GM19395 (cell line): ENCODE measurements around the gene RPP40.

Experiments
- ATAC-seq: cut with Tn5 transposase; IDR thresholded peaks from one replicate; pipeline ENCODE4 v1.9.1; 2021; ENCODE audit warnings: mild to moderate bottlenecking, moderate library complexity; ENCODE audit not compliant: unreplicated experiment

RPP40 gene

DNA sequence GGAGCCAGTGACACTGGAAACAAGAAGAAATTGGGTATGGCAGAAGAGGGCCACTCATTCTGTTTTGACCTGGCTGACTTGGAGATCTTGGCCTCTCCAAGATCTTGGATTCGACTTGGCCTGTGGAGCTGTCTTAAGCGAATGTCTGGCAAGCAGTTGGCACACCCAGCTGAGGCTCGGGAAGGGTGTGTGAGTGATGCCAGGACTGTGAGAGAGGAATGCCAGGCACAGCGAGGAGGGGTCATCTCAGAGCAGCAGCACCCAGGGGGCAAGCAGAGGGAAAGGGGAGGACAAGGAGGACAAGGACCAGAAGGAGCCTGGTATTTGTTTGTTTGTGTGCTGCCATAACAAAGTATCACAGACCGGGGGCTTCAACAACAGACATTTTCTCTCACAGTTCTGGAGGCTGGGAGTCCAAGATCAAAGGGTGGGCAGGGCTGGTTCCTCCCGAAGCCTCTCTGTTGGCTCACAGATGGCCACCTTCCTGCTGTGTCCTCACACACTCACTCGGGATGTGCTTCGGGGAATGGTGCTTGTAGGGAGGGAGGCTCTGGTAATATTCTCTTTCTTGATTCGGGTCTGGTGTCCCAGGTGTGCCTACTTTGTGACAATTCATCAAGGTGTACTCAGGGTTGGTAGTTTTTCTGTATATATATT, 33.0 kb downstream of the RPP40 start:
- no peak for ATAC-seq

DNA sequence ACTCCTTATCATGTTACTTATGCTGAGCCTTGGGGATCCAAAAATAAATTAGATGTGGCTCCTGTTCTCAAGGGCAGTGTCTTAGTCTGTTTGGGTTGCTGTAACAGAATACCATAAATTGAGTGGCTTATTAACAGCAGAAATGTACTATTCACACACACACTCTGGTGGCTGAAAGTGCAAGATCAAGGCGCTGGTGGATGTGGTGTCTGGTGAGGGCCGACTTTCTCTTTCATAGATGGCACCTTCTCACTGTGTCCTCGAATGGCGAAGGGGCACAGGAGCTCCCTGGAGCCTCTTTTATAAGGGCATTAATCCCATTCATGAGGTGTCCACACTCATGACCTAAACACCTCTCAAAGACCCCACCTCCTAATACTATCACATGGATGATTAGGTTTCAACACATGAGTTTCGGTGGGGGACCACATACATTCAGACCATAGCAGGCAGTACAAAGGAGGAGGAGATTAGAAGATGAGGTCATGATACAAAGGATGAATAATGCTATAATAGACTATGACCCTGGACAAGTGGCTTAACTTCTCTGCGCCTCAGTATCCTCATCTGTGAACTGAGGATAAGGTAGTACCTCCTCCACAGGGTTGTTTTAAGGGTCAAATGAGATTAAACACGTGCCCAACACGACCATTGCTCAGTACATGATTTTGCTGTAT, 34.1 kb downstream of the RPP40 start:
- ATAC-seq = no peak

DNA sequence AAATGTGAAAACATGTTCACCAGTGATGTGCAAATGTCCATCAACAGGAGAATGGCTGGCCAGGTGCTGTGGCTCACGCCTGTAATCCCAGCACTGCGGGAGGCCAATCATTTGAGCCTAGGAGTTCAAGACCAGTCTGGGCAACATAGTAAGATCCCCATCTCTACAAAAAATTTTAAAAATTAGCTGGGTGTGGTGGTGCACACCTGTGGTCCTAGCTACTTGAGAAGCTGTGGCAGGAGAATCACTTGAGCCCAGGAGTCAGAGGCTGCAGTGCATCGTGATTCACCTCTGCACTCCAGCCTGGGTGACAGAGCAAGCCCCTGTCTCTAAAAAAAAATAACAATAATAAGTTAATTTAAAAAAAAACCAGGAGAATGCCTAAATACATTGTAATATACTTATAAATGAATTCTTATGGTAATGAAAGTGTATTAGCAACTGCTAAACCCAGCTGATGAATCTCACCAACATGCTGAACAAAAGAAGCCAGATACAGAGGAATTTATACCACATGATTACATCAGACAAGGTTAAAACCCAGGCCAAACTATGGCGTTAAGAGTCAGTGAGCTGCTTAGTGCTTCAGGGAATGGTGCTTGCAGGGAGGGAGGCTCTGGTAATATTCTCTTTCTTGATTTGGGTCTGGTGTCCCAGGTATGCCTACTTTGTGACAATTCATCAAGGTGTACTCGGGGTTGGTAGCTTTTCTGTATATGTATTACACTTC, 36.4 kb downstream of the RPP40 start:
- no peak for ATAC-seq

DNA sequence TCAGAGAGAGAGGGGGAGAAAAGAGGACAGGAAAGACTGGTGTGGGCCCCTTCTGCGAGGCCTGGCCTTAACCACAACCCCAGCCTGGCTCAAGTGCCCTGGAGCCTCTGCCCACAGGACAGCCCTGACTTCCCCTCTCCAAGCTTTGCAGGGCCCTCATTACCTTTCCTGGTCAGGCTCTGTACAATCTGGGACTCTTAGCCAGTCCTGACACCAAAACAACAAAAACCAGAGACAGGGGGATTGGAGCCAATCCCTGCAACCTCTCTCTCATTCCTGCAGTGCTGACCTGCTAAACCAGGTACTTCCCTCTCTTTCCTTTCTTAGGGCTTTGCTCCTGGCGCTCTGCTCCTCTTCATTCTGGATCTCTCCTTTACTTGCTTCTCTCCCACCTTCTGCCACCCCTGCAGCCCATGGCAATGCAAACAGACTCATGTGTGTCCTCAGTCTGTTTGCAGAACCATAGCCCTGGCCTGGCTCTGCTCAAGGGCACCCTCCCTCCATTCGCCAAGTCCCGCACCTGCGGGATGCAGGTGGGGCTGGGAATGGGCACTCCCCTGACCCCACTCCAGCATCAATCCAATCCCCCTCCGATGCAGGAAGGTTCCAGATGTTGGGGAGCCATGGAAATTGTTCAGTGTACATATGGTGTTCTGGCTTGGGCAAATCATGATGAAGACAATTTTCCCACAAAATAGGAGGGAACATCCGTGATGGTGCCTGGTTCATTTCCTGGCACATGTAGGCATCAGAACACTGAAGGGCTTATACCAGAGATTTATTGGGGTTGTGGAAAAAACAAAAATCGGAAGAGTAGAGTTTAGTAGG, 38.1 kb downstream of the RPP40 start:
- no peak for ATAC-seq

DNA sequence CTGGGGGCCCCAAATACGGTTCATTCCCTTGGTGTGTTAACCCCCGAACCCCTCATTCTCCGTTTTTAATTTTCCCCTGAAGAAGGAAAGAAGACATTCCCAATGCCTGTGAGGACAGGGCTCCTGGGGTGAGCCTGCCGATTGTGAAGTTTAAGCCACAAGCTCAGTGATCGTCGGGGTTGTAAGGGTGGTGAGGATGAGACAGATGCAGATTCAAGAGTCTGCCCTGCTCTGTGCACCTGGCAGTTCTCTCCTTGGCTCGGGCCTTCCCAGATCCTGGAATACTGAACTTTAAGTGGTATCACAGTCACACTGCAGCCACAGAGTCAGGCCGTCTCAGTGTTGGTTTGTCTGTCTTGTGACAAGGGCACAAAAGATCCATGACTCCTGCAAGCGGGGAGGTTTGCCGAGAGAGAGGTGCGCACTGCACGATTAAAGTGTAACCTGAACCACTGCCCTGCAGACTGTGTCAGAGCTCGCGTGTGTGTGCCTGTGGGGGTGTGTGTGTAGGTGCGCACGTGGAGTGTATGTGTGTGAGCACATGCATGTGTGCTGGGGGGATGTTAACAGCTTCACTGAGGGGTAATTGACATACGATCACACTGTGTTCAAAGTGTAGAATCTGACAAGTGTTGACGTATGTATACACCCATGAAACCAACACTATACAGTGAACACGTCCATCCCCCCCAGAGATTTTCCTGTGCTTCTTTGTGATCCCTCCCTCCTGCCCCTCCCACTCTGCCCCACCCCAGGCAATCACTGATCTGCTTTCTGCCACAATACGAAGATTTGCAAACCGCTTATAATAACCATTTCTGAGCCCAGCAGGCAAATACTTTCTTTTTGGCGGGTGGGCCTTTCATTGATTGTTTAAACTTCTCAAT, 38.9 kb downstream of the RPP40 start:
- ATAC-seq = no peak

DNA sequence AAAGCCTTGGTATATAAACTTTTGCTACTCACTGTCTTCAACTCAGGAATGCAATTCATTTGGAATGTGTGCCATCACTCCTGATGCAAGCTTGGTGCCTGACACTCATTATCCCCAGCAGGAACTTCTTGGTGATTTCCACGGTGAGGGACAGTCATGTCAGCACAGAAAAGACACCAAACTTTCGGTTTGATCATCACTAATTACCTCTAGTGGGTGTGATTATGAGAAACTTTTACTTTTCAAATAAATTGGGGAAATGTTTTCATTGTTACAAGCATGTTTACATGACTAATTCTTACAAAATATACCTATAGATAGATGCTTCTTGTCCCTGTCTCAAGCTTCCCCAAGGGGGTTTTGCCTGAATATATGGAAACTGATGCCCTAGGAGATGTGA, 40.9 kb downstream of the RPP40 start:
- ATAC-seq = no peak

DNA sequence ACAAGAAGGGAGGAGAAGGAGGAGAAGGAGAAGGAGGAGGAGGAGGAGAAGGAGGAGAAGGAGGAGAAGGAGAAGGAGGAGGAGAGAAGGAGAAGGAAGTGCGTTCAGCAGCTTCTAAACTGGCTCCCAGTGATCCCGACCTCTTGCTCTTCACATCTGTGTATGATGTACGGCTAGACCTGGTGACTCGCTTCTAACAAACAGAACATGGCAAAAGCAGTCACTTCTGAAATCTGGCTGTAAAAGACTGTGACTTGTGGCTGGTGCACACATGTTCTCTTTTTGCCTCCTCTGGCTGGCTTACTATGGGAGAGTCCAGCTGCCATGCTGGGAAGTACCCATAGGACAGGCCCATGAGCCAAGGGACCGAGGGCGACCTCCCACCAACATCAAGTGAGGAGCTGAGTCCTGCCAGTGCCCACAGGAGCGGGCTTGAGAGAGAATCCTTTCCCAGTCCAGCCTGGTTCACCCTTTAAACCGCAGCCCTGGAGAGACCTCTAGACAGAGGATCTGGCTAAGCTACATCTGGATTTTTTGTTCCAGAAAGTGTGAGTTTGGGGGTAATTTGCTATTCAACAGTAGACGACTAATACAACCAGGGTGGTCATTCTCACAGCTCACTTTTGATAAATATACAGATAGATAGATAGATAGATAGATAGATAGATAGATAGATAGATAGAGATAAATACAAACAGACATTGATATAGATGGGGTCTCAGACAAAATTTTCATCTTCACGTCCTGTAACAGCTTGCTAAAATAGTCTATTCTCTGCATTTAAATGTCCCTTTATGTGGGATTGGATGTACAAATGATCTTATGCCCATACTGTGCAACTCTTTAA, 42.3 kb downstream of the RPP40 start:
- no peak for ATAC-seq

DNA sequence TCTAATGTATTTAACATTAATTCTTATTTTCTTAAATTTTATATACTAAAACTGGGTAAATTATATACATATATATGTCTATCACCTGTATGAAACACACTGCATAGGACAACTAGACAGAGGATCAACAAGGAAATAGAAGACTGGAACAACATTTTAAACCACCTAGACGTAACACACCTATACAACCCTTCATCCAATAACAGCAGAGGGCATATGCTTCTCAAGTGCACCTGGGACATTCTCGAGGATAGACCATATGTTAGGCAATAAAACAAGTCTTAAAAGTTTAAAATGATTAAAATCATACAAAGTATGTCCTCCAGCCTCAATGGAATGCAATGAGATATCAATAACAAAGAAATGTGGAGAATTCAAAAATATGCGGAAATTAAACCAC, 45.2 kb downstream of the RPP40 start:
- no peak for ATAC-seq

DNA sequence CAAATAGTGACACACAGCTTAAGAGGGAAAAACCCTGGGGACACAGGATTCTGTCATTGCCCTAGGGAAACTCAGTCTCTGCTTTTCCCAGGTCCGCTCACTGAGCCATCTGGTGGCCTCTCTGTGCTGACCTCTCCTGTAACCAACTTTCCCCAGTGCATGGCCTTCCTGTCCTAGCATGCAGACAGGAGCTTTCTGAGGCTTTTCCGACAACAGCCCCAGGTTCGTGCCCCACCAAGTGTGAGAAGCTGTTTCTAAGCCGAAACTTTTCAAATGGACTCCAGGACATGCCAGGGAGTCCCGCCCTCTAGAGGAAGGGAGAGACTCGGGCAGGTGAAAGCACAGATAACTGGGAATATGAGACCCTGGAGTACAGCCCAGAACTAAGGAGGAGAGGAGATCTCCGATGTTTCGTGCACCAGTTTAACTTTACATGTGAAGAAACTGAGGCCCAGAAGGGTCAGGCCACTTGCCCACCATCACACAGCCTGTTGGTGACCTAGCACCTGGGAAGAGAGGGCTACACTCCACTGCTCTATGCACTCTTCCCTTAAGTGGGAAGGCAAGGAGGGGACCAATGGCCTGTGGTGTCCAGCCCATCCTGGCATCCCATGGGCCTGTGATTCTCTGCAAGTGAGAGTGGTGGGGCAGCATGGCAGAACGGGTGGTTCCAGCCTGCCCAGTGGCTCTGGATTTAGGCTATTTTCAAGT, 46.2 kb downstream of the RPP40 start:
- ATAC-seq = no peak

DNA sequence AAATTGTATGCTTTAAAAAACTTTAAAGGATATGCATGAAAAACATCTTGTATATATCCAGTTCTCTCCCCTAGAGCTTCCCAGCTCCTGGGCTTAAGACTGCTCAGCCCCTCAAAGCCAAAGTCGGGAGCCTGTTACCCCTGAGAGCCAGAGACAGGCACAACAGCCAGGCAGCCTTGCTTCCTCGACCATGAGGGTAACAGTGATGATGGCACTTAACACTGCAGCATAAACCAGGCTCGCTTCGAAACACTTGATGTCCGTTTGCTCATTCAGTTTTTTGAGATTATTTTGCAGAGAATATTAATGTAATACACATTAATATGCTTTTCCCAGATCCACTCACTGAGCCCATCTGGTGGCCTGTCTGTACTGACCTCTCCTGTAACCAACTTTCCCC, 47.2 kb downstream of the RPP40 start:
- ATAC-seq = no peak

DNA sequence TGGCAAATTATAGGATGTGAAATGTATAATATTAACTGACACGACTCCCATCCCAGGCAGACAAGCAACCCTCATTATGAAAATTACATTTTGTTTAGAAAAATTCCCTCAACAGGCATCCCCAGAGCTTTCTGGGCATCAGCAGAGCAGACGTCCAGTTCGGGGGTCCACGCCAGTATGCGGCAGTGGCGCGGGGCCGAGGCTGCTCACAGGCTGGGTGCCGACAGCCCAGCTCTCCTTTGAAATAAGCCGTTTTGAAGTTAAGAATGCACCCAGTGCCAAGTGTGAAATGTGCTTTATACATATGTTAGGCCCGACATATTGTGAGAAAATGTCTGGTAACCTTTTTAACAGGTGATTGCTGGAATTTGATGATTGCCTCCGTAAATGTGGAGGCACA, 50.4 kb downstream of the RPP40 start:
- ATAC-seq = no peak

DNA sequence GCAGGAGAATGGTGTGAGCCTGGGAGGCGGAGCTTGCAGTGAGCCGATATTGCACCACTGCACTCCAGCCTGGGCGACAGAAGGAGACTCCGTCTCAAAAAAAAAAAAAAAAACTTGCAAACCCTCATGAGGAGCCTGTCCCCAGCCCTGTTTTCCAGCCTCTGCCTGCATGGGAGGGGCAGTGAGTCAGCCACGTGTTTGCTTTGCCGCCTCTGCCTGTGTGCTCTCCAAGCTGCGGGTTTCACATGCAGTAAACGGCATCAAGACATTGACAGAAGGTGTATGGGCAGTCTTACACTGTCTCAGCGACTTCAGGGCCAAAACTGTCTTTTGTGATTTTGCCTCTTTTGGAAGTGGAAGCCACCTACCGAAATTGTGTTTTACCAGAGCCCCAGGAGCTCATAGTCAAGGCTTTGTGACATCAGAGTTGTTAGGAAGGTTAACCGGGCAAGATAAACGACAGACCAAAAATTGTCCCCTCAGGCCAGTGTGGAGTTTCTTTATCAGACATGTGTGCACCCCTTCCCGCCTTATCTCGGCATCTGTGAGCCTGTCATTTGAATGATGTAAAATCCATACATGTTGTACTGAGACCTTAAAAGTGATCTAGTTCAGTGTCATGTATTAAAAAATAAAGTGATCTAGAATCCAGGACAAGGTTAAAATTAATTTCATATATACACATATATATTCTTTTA, 52.9 kb downstream of the RPP40 start:
- ATAC-seq = no peak

DNA sequence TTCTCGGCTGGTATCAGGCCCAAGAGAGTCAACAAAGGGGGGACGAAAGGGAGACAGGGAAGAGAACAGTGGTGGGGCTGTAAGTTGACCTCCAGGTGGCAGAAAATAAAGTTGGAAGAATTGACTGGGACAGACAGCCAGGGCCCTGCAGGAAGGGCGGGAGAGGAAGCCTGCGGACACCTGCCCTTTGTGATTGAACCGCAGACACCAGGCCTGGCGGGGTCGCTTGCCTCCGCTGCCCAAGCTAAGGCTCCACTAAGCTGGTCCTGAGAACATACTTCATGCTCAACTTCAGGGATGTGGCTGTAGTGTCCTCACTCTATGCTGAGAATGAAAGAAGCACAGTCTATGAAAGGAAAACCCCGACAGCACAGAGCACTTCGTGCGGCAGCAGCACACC, 53.8 kb downstream of the RPP40 start:
- ATAC-seq = no peak

DNA sequence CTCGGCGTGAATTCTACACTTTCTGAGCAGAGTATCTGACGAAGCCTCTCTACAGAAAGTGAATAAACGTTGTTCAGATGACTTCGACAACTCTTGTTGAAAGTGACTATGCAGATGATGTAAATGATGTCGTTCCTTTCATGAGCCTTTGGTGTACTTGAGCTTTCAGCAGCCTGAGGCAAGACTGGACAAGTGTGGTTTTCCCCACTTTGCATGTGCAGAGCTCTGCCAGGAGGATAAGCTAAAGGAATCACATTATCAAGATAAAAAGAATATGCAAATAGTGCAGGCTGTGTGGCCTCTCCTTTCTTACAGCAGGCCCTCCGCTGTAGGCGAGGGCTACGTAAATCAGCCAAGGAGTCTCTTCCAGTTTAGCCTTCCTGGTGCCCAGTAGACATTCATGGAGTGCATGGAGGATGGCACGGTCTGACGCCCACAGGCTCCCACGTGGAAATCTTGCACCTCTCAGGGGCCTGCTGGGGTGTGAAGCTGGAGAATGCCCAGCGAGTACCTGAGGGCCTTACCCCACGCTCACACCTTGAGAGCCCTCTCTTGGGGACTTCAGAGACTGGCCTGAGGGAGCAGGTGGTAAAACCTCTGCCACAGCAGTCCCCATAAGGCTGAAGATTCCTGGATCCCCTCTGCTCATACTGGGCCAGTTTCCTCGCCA, 54.9 kb downstream of the RPP40 start:
- no peak for ATAC-seq

DNA sequence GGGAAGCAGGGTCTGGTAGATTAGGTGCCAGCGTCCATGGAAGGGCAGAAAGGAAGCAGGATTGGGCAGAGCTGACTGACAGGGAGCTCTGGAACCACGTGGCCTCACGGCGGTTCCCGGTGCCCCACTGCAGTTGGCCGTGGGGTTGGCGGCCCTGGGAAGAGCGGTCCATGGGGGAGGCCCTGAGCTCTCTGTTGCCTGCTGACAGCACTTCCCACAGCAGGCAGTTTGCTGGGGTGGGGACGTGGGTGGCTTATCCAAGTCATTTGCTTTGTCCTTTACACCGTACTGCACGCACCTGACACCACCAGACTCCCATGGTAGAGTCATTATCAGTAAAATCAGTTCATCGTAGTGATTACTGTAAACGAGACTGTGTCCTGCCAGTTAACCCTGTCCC, 56.1 kb downstream of the RPP40 start:
- no peak for ATAC-seq

DNA sequence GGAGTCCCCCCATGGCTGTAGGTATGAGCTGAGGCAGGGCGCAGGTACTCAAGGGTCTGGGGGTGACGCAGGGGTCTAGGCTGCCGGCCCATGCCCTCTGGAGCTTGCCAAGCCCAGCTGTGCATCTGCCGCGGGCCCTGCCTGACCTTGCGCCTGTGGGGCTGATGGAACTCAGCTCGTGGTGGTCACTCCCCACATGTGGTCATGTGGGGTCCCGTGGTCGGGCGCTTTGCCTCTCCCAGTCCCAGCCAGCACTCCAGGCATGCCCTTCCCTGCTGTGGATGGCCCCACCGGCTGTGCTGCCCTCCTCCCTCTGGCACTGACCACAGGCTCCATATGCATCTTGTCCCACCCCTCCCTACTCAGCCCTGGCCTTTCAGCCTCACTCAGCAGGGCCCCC, 57.3 kb downstream of the RPP40 start:
- no peak for ATAC-seq
